ENCODE data around the gene GATA3. TPM values are rescaled to one million over a fixed set of nuclear protein-coding genes. Genes with fewer than 3 reads are reported as not detected.
A peak's percentile ranks its signal among the peaks of the same experiment; 100 is the strongest.

The GATA3 gene
- total and polyA plus RNA-seq, 2 of the 8 experiments (the other 6 are each of a cell fraction or from before 2014, with no cell fraction given) = 0.02 to 0.43 TPM

GRCh38 chr10:8051851-8052257 is 2.6 kb upstream of the GATA3 start:
- Histone ChIP-seq H2BK20ac (ENCODE audit: low read length) (no peak overlapping the region), H3K18ac (ENCODE audit: extremely low read depth, low read length) (no peak overlapping the region; the same call in 1 of the 2 replicates), H2BK12ac (ENCODE audit: low read depth, low read length) (no peak overlapping the region), H3K79me1 (ENCODE audit: low read depth, low read length) (no peaks in the 10 kb centered on the region), H2BK15ac (ENCODE audit: low read length) (no peak overlapping the region), H4K91ac (replicated peaks; ENCODE audit: insufficient read length, low read length) (no peak overlapping the region), H4K5ac (ENCODE audit: insufficient read length, low read depth, low read length) (no peak overlapping the region), H4K8ac (ENCODE audit: extremely low read depth, insufficient read depth, low read length) (peak overlapping the region; percentile 25; the same call in 1 of the 2 replicates), H3K9me3 (ENCODE audit: insufficient read depth in 2 of 2, low read depth in 1 of 2, low read length in 1 of 2) (no peaks in the 10 kb centered on the region), H3K23ac (ENCODE audit: insufficient read length) (no peak overlapping the region), H3K27me3 (replicated peaks in 1 of 4; ENCODE audit: control insufficient read depth in 3 of 4, extremely low read depth in 1 of 4, insufficient read depth in 3 of 4, low read length in 3 of 4) (peaks cover 69 to 98% (median 95%) of the 10 kb centered on the region in 4 experiments), H3K23me2 (ENCODE audit: low read depth, low read length) (peaks cover 19% of the 10 kb centered on the region), H3K4me2 (ENCODE audit: insufficient read depth in 1 of 2, low read depth in 2 of 2, low read length in 2 of 2) (peak overlapping the region; percentile 79 to 84), H3K4ac (replicated peaks; ENCODE audit: insufficient read length, low read depth, low read length) (no peak overlapping the region), H3K56ac (replicated peaks; ENCODE audit: insufficient read length, low read depth, low read length) (no peak overlapping the region), H3K27ac (ENCODE audit: low read depth, low read length) (no peak overlapping the region), H3K79me2 (ENCODE audit: control insufficient read depth in 1 of 2, insufficient read depth in 2 of 2, low read length in 2 of 2) (no peaks in the 10 kb centered on the region), H3K4me3 (ENCODE audit: extremely low read depth in 1 of 4, insufficient read depth in 2 of 4, low read depth in 3 of 4, low read length in 4 of 4) (peak overlapping the region; percentile 8 to 54 (median 21); a peak in 7 of 8 replicates), H2BK5ac (ENCODE audit: low read depth, low read length) (no peak overlapping the region), H3K14ac (ENCODE audit: insufficient read length) (no peak overlapping the region), H4K20me1 (replicated peaks in 1 of 2; ENCODE audit: control insufficient read depth in 1 of 2, insufficient read depth in 2 of 2, low read length in 2 of 2) (peaks cover 14 to 22% of the 10 kb centered on the region in 2 experiments), H3K9ac (replicated peaks in 1 of 4; ENCODE audit: extremely low read depth in 1 of 4, low read depth in 3 of 4, low read length in 3 of 4) (no peak overlapping the region), H2BK120ac (replicated peaks; ENCODE audit: low read depth, low read length) (no peak overlapping the region), H3K36me3 (ENCODE audit: control insufficient read depth in 2 of 4, insufficient read depth in 4 of 4, low read length in 3 of 4) (no peaks in the 10 kb centered on the region; a peak in 1 of 8 replicates), H3K4me1 (replicated peaks in 1 of 4; ENCODE audit: control insufficient read depth in 3 of 4, insufficient read depth in 4 of 4, low read length in 3 of 4) (peaks cover 5 to 46% (median 25%) of the 10 kb centered on the region in 4 experiments), H2AFZ (ENCODE audit: low read length) (no peak overlapping the region), H2AK5ac (ENCODE audit: low read depth, low read length) (no peak overlapping the region)
- no peak for FAIRE-seq
- POLR2A ChIA-PET (ENCODE audit: partially characterized antibody) = no interaction called here
- CTCF ChIA-PET (ENCODE audit: partially characterized antibody) = interaction anchor here (1.5 to 1.6 kb wide), 2 partner anchors 8 to 463 kb away, joined by 3 to 5 read pairs; no protein-coding TSS in a partner anchor
- 1% methylated on average over 19 of the region's 29 CpGs; no CpG with 5 or more reads in 1 of the 2 experiments for WGBS, 2 experiments (ENCODE audit: extremely low coverage in 1 of 2, insufficient coverage in 1 of 2, insufficient read length in 1 of 2, insufficient replicate concordance in 2 of 2, low coverage in 1 of 2, low lambda C conversion rate in 2 of 2, missing lambda C conversion rate in 1 of 2)
- no peak for DNase-seq (ENCODE audit: low read depth in 1 of 2, low spot score in 2 of 2)
- peak; percentile 46 for TF ChIP-seq EZH2 (IDR thresholded peaks at IDR 0.05; ENCODE audit: low read depth, low read length, severe bottlenecking)
- TF ChIP-seq POLR2AphosphoS5 (IDR thresholded peaks at IDR 0.05; ENCODE audit: low read depth, low read length) = no peak
- no peak for TF ChIP-seq CHD2 (IDR thresholded peaks at IDR 0.05; ENCODE audit: low read length)
- TF ChIP-seq POLR2A (IDR thresholded peaks at IDR 0.05; ENCODE audit: control extremely low read depth in 1 of 2, low read depth in 2 of 2, low read length in 2 of 2) = no peak
- no peak for TF ChIP-seq JUND (IDR thresholded peaks at IDR 0.05; ENCODE audit: low read length)
- TF ChIP-seq ATF2 (IDR thresholded peaks at IDR 0.05; ENCODE audit: low read length) = no peak
- TF ChIP-seq ZNF274 (IDR thresholded peaks at IDR 0.05; ENCODE audit: borderline replicate concordance, extremely low read depth, low read length) = no peak
- no peak for TF ChIP-seq ASH2L (IDR thresholded peaks at IDR 0.05; ENCODE audit: low read length)
- no peak for TF ChIP-seq MAFK (IDR thresholded peaks at IDR 0.05; ENCODE audit: low read depth, low read length)
- no peak for TF ChIP-seq CTCF (IDR thresholded peaks at IDR 0.05; ENCODE audit: control extremely low read depth in 1 of 3, insufficient read depth in 1 of 3, low read depth in 1 of 3, low read length in 3 of 3)

Data from H1 (cell line).